NCI-H1092 (cell line): ENCODE measurements around the gene PROZ.
"Not testable (repeated sequence)": the region's sequence is repeated elsewhere in the genome, so short reads cannot be mapped to it uniquely, and the experiment has no call there.

Experiments used
- DNase-seq: peaks from one replicate; lab custom pipeline; 2025; lab: John Stamatoyannopoulos, UW

Gene PROZ

GRCh38 chr13:113157929-113158747, at the start of gene PROZ:
Gene PROZ (plus strand): TSS chr13:113158648. CDS start chr13:113158661, 13 bp downstream.
- no peak for DNase-seq

GRCh38 chr13:113109151-113110047, 49.0 kb upstream of the PROZ start:
- DNase-seq, result no peak

- no peak for DNase-seq
Measured at GRCh38 chr13:113110048-113110851, 48.2 kb upstream of the PROZ start.

GRCh38 chr13:113110852-113111315, 47.6 kb upstream of the PROZ start:
- DNase-seq, result no peak

- DNase-seq, result not testable (repeated sequence)
Measured at GRCh38 chr13:113111821-113112220, 46.6 kb upstream of the PROZ start.

GRCh38 chr13:113112475-113112874, 46.0 kb upstream of the PROZ start:
- not testable (repeated sequence) for DNase-seq

GRCh38 chr13:113112893-113113845, 45.3 kb upstream of the PROZ start:
- no peak for DNase-seq

- no peak for DNase-seq
Measured at GRCh38 chr13:113113846-113114271, 44.6 kb upstream of the PROZ start.

- DNase-seq, result no peak
Measured at GRCh38 chr13:113114511-113115362, 43.7 kb upstream of the PROZ start.

GRCh38 chr13:113115363-113116205, 42.9 kb upstream of the PROZ start:
- no peak for DNase-seq

GRCh38 chr13:113116206-113116800, 42.1 kb upstream of the PROZ start:
- DNase-seq, result no peak

GRCh38 chr13:113116871-113117271, 41.6 kb upstream of the PROZ start:
- no peak for DNase-seq

GRCh38 chr13:113117335-113117872, 41.0 kb upstream of the PROZ start:
- DNase-seq, result no peak

- no peak for DNase-seq
Measured at GRCh38 chr13:113117911-113118260, 40.6 kb upstream of the PROZ start.

- DNase-seq, result no peak
Measured at GRCh38 chr13:113118261-113119021, 40.0 kb upstream of the PROZ start.

- DNase-seq, result no peak
Measured at GRCh38 chr13:113119166-113119821, 39.2 kb upstream of the PROZ start.

GRCh38 chr13:113119822-113120189, 38.6 kb upstream of the PROZ start:
- no peak for DNase-seq
